ENCODE measurements around the gene CCDC116.
"Not testable (repeated sequence)": the region's sequence is repeated elsewhere in the genome, so short reads cannot be mapped to it uniquely, and the experiment has no call there.

The CCDC116 gene

GRCh38 chr22:21632237-21632895, at the start of gene CCDC116:
Gene CCDC116 (plus strand): TSS chr22:21632760. CDS start chr22:21633182, 422 bp downstream.
- DNase-seq (ENCODE audit: extremely low spot score, insufficient read length, low read depth): no peak

GRCh38 chr22:21582801-21583740, 49.5 kb upstream of the CCDC116 start:
- no peak for DNase-seq (ENCODE audit: extremely low spot score, insufficient read length, low read depth)

More at GRCh38 chr22:21632237-21632895, at the start of gene CCDC116:
- no peak for FAIRE-seq

GRCh38 chr22:21585389-21585788, 47.2 kb upstream of the CCDC116 start:
- no peak for FAIRE-seq
- no peak for DNase-seq (ENCODE audit: extremely low spot score, insufficient read length, low read depth)

More at GRCh38 chr22:21582801-21583740, 49.5 kb upstream of the CCDC116 start:
- FAIRE-seq: no peak

- peak; percentile 96 for FAIRE-seq
- DNase-seq (ENCODE audit: extremely low spot score, insufficient read length, low read depth): peak; percentile 60
These were observed 44.6 kb upstream of the CCDC116 start for GRCh38 chr22:21587803-21588611.

- no peak for DNase-seq (ENCODE audit: extremely low spot score, insufficient read length, low read depth)
- no peak for FAIRE-seq
These were observed 43.2 kb upstream of the CCDC116 start for GRCh38 chr22:21589396-21589795.

GRCh38 chr22:21590809-21591641, 41.5 kb upstream of the CCDC116 start:
- DNase-seq (ENCODE audit: extremely low spot score, insufficient read length, low read depth): no peak
- FAIRE-seq: no peak

GRCh38 chr22:21591695-21592094, 40.9 kb upstream of the CCDC116 start:
- DNase-seq (ENCODE audit: extremely low spot score, insufficient read length, low read depth): no peak

GRCh38 chr22:21592422-21592821, 40.1 kb upstream of the CCDC116 start:
- DNase-seq (ENCODE audit: extremely low spot score, insufficient read length, low read depth) (no peak), FAIRE-seq (no peak)

More at GRCh38 chr22:21591695-21592094, 40.9 kb upstream of the CCDC116 start:
- FAIRE-seq: no peak

- no peak for FAIRE-seq
These were observed 38.9 kb upstream of the CCDC116 start for GRCh38 chr22:21593406-21594232.

GRCh38 chr22:21594865-21595452, 37.6 kb upstream of the CCDC116 start:
- FAIRE-seq (no peak), DNase-seq (ENCODE audit: extremely low spot score, insufficient read length, low read depth) (no peak)

More at GRCh38 chr22:21593406-21594232, 38.9 kb upstream of the CCDC116 start:
- no peak for DNase-seq (ENCODE audit: extremely low spot score, insufficient read length, low read depth)

GRCh38 chr22:21596356-21597135, 36.0 kb upstream of the CCDC116 start:
- not testable (repeated sequence) for DNase-seq (ENCODE audit: extremely low spot score, insufficient read length, low read depth); FAIRE-seq

- no peak for FAIRE-seq
- no peak for DNase-seq (ENCODE audit: extremely low spot score, insufficient read length, low read depth)
These were observed 34.3 kb upstream of the CCDC116 start for GRCh38 chr22:21598302-21598701.

GRCh38 chr22:21599053-21599893, 33.3 kb upstream of the CCDC116 start:
- no peak for DNase-seq (ENCODE audit: extremely low spot score, insufficient read length, low read depth)
- no peak for FAIRE-seq

- no peak for FAIRE-seq
These were observed 30.0 kb upstream of the CCDC116 start for GRCh38 chr22:21602579-21602978.

GRCh38 chr22:21603973-21604372, 28.6 kb upstream of the CCDC116 start:
- no peak for FAIRE-seq

More at GRCh38 chr22:21602579-21602978, 30.0 kb upstream of the CCDC116 start:
- DNase-seq (ENCODE audit: extremely low spot score, insufficient read length, low read depth): no peak

GRCh38 chr22:21605887-21606564, 26.5 kb upstream of the CCDC116 start:
- DNase-seq (ENCODE audit: extremely low spot score, insufficient read length, low read depth) (no peak), FAIRE-seq (no peak)

More at GRCh38 chr22:21603973-21604372, 28.6 kb upstream of the CCDC116 start:
- DNase-seq (ENCODE audit: extremely low spot score, insufficient read length, low read depth): no peak
